KBM-7 (cell line): ENCODE data around the gene LRG1.

ENCODE experiments used
- DNase-seq: peaks from one replicate; pipeline ENCODE4 v3.0.0-alpha.2; 2015
- in situ Hi-C: fragments of 300-500 bp; cut with MboI; formaldehyde crosslinking; loops from 2 replicates; pipeline ENCODE4 v1.14.3; 2020; ENCODE audit warnings: low sequenced_read_pairs, low pct_unique_long_range_greater_than_20kb, mixed read lengths

Gene LRG1

DNA sequence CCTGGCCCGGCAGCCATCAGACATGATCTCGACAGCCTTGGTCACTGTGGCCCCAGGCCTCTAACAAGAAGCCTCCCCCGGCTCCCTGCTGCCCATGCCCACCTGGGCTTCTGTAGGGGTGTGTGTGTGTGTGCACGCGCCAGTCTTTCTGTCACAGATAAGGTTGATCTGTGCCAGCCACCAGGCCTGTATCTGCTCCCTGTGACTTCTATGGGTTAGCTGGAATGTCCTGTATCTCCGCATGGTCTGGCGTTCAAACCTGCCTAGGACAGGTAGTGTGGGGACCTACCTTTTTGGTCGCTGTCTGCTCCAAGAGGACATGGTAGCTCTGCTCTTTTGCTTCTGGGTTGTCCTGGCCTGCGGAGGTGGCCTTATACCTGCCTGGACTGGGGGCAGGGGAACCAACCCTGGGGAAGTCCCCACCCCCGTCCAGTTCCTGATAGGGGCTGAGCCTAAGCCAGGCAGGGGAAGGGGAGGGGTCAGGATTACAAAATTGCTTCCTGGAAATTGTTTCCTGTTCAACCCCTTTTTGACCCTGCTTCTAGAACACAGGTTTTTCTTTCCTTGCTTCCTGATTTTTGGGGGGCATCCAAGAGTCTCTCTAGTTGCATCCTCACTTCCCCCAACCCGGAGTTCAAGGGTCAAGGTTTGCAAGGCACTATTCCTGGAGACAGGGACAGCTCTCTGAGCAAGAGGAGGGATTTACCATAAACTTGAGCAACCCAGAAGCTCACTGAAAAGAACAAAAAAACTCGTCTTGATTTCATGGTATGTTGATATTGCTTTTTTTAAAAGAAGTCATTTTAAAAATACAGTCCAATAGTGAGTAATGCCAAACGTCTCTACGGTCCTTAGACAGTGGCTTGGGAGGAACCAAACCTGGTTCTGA lies at the start of gene LRG1:
LRG1 (minus strand) TSS at position 344 of the 889 bp plus-strand sequence; CDS start at position 321, 23 bp downstream.
- in situ Hi-C loops, result no loop called here
- peak; percentile 85 for DNase-seq

DNA sequence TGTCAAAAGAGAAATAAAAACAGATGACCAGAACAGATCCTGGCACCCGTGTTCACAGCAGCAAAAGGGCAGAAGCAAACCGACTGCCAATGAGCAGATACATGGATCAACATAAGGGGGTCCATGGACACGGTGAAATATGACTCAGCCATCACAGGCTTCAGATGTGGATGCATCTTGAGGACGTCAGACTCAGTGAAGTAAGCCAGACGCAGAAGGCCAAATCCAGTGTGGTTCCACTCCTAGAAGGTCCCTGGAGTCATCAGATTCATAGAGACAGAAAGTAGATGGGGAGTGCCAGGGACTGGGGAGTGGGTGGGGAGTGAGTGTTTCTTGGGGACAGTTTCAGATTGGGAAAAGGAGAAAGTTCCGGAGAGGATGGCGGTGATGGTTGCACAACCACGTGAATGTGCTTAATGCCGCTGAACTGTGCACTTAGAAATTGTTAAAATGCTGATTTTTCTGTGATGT lies 48.5 kb upstream of the LRG1 start:
- no peak for DNase-seq
- in situ Hi-C loops, result no loop called here

- DNase-seq, result no peak
- in situ Hi-C loops, result no loop called here
Measured at GRCh38 chr19:4587527-4587926, 47.7 kb upstream of the LRG1 start.

GRCh38 chr19:4586691-4587090 lies 46.9 kb upstream of the LRG1 start:
- in situ Hi-C loops, result no loop called here
- no peak for DNase-seq

DNA sequence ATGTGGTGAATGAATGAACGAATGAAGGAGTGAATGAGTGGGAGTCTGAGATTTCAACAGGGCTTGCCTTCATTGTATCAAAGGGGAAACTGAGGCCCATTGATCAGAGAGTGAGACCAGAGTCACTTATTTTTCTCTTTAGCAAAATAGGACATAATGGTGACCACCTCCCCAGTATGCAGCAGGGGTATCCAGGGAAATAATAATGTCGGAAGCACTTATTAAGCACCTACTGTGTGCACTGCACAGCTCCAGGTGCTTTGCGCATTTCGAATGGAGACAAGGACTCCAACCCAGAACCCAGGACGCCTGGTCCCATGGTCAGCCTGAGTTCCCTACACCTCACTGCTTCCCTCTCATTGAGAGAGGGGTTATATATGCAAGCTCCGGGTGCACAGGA lies 46.4 kb upstream of the LRG1 start:
- in situ Hi-C loops, result no loop called here
- DNase-seq, result no peak

DNA sequence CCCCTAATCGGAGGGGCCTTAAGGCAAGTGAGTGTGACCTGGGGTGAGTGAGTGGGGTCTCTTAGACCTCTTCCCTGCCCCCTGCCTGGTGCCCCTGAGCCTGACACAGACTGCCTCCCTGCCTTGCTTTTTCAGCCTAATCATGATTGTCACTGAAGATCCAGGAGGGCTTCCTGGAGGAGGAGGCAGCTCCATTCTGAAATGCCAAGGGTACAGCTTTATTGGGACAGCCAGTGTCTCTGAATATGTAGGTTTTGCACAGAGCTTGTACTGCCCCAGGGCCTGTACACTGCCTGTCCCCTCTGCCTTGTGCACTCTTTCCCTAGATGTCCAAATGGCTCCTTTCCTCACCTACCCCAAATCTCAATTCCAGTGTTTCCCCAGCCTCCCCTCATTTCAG lies 45.7 kb upstream of the LRG1 start:
- no peak for DNase-seq
- in situ Hi-C loops, result no loop called here

- no peak for DNase-seq
Measured at GRCh38 chr19:4584670-4585460, 45.0 kb upstream of the LRG1 start.

DNA sequence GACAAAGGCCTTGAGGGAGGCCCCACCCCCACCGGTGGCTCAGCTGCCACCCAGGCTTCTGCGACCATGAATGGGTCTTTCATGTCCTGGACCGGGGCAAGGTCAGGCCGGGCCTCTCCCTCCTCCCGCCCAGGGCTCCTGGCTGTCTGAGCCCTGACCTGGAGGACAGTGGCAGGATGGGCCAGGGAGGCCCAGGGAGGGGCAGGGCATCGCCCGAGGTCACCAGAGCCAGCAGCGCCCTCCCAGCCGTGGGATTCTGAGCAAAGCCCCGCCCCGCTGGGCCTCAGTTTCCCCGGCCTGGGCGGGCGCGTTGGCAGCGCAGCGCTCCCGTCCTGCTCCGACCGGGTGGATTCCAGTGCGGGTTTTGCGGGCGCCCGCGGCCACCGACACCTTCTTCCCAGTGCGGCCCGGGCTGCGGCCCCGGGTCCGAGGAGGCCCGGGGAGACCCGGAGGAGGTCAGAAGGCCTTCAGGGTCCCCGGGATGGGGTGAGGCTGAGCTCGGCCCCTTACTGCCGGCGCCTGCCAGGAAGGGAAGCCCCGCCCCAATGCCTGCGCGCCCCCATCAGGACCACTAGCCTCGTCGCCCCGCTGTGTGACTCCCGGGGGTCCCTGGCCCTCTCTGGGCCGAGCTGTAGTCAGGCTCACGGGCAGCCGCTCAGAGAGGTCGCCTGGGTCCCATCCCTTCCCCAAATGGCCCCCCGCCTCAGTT lies 44.3 kb upstream of the LRG1 start:
- no peak for DNase-seq
- in situ Hi-C loops, result no loop called here

More at GRCh38 chr19:4584670-4585460, 45.0 kb upstream of the LRG1 start:
- in situ Hi-C loops, result no loop called here

- in situ Hi-C loops, result no loop called here
- no peak for DNase-seq
Measured at GRCh38 chr19:4582980-4583842, 43.4 kb upstream of the LRG1 start.

GRCh38 chr19:4581666-4582553 lies 42.1 kb upstream of the LRG1 start:
- DNase-seq, result no peak
- in situ Hi-C loops, result no loop called here

DNA sequence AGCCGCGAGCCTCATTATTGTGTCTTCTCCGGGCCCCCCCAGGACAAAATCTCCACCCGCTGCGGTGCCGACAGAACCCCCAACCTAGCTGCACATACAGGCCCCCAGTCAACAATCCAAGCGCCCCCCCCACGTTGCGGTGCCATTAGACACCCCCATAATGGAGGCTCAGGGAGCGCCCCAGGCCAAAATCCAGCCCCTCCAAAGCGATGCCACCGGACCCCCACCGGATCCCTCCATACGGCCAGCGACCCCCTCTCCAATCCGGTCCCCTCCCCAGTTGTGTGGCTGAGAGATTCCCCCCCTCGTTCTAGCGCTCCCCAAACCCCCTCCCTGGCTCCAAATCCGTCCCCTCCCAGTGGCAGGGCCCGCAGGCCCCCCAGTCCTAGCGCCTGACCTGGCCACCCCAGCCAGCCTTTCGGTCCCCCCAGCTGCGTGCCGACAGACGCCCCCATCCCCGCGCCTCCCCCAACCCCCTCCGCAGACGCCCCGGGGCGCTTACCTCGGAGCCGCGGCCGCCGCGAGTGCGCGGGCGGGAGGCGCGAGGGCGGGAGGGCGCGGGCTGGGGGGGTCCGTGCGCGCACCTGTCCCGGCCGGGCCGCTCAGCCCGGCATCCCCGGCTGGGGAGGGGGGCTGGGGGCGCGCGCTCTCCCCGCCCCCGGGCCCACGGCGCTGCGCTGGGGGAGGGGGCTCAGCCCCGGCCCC lies 41.3 kb upstream of the LRG1 start:
- no peak for DNase-seq

GRCh38 chr19:4580021-4580901 lies 40.4 kb upstream of the LRG1 start:
- no peak for DNase-seq
- in situ Hi-C loops, result no loop called here

More for the DNA sequence above, 41.3 kb upstream of the LRG1 start:
- in situ Hi-C loops, result no loop called here

- no peak for DNase-seq
- in situ Hi-C loops, result no loop called here
Measured at GRCh38 chr19:4579389-4579788, 39.6 kb upstream of the LRG1 start.

DNA sequence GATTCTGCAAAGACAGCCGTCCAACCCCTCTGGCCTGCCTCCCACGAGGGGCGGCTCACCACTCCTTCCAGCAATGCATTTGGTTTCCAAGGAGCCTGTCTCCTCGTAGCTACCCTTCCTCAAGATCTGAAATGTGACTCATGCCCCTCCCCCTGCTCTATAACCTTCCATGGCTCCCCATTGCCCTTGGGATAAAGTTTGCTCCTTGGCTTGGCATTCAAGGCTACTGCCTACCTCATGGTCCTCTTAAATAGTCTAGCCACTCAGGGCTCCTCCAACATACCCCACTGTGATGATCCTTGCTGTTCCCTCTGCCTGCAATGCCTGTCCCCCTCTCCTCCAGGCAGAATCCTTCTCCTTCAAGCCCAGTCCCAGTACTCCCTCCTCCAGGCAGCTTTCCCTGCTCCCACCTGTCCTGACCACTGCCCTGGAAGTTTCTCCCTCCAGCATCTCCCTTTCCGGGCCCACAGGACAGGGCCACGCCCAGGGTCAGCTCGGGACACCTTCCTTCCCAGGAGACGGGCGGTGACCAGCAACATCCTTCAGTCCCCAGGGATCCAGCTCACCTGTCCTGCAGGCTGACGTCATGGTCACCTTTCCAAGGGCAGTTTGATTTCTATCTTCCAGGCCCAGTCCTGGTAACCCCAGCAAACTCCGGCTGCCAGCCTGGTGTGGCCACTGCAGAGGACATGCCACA lies 38.9 kb upstream of the LRG1 start:
- in situ Hi-C loops, result no loop called here
- no peak for DNase-seq

DNA sequence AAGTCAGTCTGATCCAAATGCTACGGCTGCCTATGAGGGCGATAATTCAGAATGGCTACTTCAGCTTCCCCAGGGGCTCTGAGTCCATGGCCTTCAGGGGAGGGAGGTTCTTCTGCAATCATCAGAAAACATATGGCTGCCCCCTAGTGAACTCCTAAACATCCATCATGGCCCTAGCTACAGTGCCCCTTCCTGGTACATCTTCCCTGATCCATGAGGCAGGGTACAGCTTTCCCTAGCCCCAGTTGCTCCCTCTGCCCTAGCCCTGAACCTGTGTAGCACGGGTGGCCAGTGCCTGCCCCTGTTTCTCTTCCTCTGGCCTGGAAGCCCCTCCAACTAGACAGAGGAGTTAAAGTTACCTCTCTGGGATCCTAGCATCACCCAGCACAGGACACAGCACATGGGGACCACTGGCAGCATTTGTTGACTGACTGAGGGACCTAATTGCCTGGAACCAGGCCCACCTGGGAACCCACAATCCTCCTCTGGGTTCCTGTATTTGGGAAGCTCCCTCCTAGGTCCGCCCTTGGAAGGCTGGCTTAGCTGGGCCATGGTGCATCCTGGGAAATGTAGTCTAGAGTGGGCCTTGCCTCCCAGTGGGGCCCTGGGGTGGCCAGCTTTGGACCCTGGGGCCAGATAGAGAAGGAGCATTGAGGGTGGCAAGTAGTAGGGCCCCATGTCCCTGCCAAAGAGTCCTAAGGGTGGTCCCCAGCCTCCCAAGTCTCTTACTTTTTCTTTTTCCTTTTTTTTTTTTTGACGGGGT lies 37.4 kb upstream of the LRG1 start:
- DNase-seq, result no peak
- in situ Hi-C loops, result no loop called here
